Esophagus muscularis mucosa (tissue), 3 donors: Measurements from ENCODE around the gene CABP7.

Source experiments
- EP300 ChIP-seq: sonication (generic); formaldehyde crosslinking; IDR thresholded peaks from one replicate; pipeline ENCODE4 v1.6.1; 2017; ENCODE audit warnings: antibody characterized with exemption
- TF ChIP-seq, protein P1 (sequence below), 3 experiments: fragments of 200-600 bp in 2 of 3; fragments of 450-650 bp in 1 of 3; sonication (generic) in 2 of 3; IDR thresholded peaks; one replicate each; pipeline ENCODE4 v1.5.1; 2017 to 2019; ENCODE audit warnings: antibody characterized with exemption in 3 of 3, mild to moderate bottlenecking in 2 of 3, moderate library complexity in 1 of 3

DNA sequence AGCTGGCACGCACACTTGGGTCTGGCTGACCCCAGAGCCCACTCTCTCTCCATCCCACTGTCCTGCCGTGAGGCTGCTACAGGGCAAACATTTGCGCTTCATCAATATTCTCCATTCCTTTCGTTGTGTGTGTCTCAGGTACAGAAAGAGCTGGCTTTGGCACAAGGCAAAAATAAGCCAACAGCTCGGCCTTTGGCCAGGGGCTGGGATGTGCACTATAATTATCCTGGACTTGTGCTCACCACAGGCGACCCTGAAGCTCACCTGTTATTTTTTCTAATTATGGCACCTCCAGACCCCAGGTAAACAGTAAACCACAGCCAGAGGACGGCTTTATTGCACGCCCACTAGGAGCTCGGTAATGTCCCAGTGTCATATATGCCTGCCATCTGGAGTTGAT lies 36.1 kb downstream of the CABP7 start:
- no peak for TF ChIP-seq EP300
- TF ChIP-seq, protein P1, sequence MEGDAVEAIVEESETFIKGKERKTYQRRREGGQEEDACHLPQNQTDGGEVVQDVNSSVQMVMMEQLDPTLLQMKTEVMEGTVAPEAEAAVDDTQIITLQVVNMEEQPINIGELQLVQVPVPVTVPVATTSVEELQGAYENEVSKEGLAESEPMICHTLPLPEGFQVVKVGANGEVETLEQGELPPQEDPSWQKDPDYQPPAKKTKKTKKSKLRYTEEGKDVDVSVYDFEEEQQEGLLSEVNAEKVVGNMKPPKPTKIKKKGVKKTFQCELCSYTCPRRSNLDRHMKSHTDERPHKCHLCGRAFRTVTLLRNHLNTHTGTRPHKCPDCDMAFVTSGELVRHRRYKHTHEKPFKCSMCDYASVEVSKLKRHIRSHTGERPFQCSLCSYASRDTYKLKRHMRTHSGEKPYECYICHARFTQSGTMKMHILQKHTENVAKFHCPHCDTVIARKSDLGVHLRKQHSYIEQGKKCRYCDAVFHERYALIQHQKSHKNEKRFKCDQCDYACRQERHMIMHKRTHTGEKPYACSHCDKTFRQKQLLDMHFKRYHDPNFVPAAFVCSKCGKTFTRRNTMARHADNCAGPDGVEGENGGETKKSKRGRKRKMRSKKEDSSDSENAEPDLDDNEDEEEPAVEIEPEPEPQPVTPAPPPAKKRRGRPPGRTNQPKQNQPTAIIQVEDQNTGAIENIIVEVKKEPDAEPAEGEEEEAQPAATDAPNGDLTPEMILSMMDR (IDR thresholded peaks at IDR 0.05): no peak
